ENCODE measurements around the gene SETX.

Gene SETX

GRCh38 chr9:132214027-132214622, 140.7 kb downstream of the SETX start:
- DNase-seq (ENCODE audit: low spot score) = no peak

DNA sequence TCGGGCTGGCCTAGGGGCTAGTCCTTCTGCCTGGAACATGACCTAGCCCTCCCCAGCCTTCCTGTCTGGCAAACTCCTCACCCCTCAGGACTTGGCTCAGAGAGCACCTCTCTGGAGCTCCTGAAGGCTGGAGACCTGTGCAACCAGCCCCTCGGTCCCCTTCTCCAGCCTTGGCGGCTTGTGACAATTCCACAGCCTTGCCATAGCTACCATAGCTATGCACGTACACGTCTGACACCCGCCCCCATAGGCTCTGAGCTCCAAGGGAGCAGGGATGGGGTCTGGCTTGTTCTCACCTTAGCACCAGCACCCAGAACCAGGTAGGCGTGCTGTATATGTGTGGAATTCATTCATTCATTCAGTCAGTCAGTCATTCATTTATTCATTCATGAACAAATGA, 143.2 kb downstream of the SETX start:
- DNase-seq (ENCODE audit: low spot score) = no peak
